Measurements from ENCODE around the gene USF2. TPM values are rescaled to one million over a fixed set of nuclear protein-coding genes. Genes with fewer than 3 reads are reported as not detected.
"Not testable (repeated sequence)": the region's sequence is repeated elsewhere in the genome, so short reads cannot be mapped to it uniquely, and the experiment has no call there.

Gene USF2
- total RNA-seq: 100 to 1,000 TPM in 3 of 4 donors, 10 to 100 TPM in 1; 95.9 to 207 (median 140) TPM

- peak; percentile 80 for DNase-seq
- Histone ChIP-seq H3K9me3 (no peaks in the 10 kb centered on the region), H3K36me3 (peaks cover 0 to 14% (median 5%) of the 10 kb centered on the region in 4 donors), H3K27ac (peak within 1 kb of the TSS; percentile 95 to 99 (median 98)), H3K27me3 (no peaks in the 10 kb centered on the region), H3K4me3 (peak within 1 kb of the TSS; percentile 58 to 85 (median 76)), H3K4me1 (peaks cover 0 to 36% (median 14%) of the 10 kb centered on the region in 4 donors)
- 0% methylated on average over 54 of the region's 126 CpGs; no CpG with 5 or more reads in 1 of the 2 donors for WGBS, 2 donors (ENCODE audit: low coverage in 1 of 2)
- intact Hi-C loops (cut with DNase I; ENCODE audit: low total_unique reads): no loop called here
- TF ChIP-seq POLR2AphosphoS5 (IDR thresholded peaks at IDR 0.05) (no peak), EP300 (IDR thresholded peaks at IDR 0.05; ENCODE audit: low read depth) (no peak), POLR2A (IDR thresholded peaks at IDR 0.05) (no peak), CTCF (IDR thresholded peaks at IDR 0.05) (no peak)
- in situ Hi-C loops (cut with MboI; ENCODE audit: low pct_ligation_motif_present in 1 of 4, low pct_unique_long_range_greater_than_20kb in 1 of 4, low sequenced_read_pairs in 3 of 4): no loop called here
These were observed at the start of gene USF2 for GRCh38 chr19:35268536-35269437. Gene USF2, plus strand, starts transcription at chr19:35268962. Its CDS starts 140 bp downstream, at chr19:35269102.

GRCh38 chr19:35219008-35219407 lies 49.8 kb upstream of the USF2 start:
- Histone ChIP-seq H3K36me3 (no peaks in the 10 kb centered on the region), H3K27ac (no peak overlapping the region), H3K27me3 (no peaks in the 10 kb centered on the region), H3K4me3 (no peak overlapping the region), H3K9me3 (no peaks in the 10 kb centered on the region), H3K4me1 (peaks cover 0 to 7% (median 5%) of the 10 kb centered on the region in 4 donors)
- TF ChIP-seq EP300 (IDR thresholded peaks at IDR 0.05; ENCODE audit: low read depth): no peak
- no peak for TF ChIP-seq POLR2AphosphoS5 (IDR thresholded peaks at IDR 0.05)
- TF ChIP-seq POLR2A (IDR thresholded peaks at IDR 0.05): no peak
- TF ChIP-seq CTCF (IDR thresholded peaks at IDR 0.05): no peak
- DNase-seq: no peak
- intact Hi-C loops (cut with DNase I; ENCODE audit: low total_unique reads): no loop called here
- in situ Hi-C loops (cut with MboI; ENCODE audit: low pct_ligation_motif_present in 1 of 4, low pct_unique_long_range_greater_than_20kb in 1 of 4, low sequenced_read_pairs in 3 of 4): no loop called here
- 63% methylated on average over 1 of the region's 1 CpG; no CpG with 5 or more reads in 1 of the 2 donors for WGBS, 2 donors (ENCODE audit: low coverage in 1 of 2)

- Histone ChIP-seq H3K27ac (no peak overlapping the region), H3K4me1 (peaks cover 0 to 6% (median 2%) of the 10 kb centered on the region in 4 donors), H3K9me3 (no peaks in the 10 kb centered on the region), H3K27me3 (no peaks in the 10 kb centered on the region), H3K36me3 (no peaks in the 10 kb centered on the region), H3K4me3 (no peak overlapping the region)
- 17 to 61% methylated on average over 1 to 3 of the region's 3 CpGs for WGBS, 2 donors (ENCODE audit: low coverage in 1 of 2)
- intact Hi-C loops (cut with DNase I; ENCODE audit: low total_unique reads): no loop called here
- no peak for TF ChIP-seq POLR2AphosphoS5 (IDR thresholded peaks at IDR 0.05)
- no peak for TF ChIP-seq EP300 (IDR thresholded peaks at IDR 0.05; ENCODE audit: low read depth)
- TF ChIP-seq POLR2A (IDR thresholded peaks at IDR 0.05): no peak
- no peak for TF ChIP-seq CTCF (IDR thresholded peaks at IDR 0.05)
- DNase-seq: no peak
- in situ Hi-C loops (cut with MboI; ENCODE audit: low pct_ligation_motif_present in 1 of 4, low pct_unique_long_range_greater_than_20kb in 1 of 4, low sequenced_read_pairs in 3 of 4): no loop called here
These were observed 48.3 kb upstream of the USF2 start for GRCh38 chr19:35220315-35220921.

- DNase-seq; H3K27me3 ChIP-seq; H3K4me1 ChIP-seq; in situ Hi-C loops (cut with MboI; ENCODE audit: low pct_ligation_motif_present in 1 of 4, low pct_unique_long_range_greater_than_20kb in 1 of 4, low sequenced_read_pairs in 3 of 4); H3K4me3 ChIP-seq; intact Hi-C loops (cut with DNase I; ENCODE audit: low total_unique reads); H3K27ac ChIP-seq; H3K9me3 ChIP-seq; H3K36me3 ChIP-seq: not testable (repeated sequence)
- WGBS, 2 donors (ENCODE audit: low coverage in 1 of 2): 79 to 89% methylated on average over 2 to 4 of the region's 4 CpGs
These were observed 47.7 kb upstream of the USF2 start for GRCh38 chr19:35220973-35221590.
